Fibroblast of skin of back (primary cell): Measurements from ENCODE around the gene TMPRSS5.
"Not testable (repeated sequence)": the region's sequence is repeated elsewhere in the genome, so short reads cannot be mapped to it uniquely, and the experiment has no call there.

ENCODE experiments used
- DNase-seq: peaks from one replicate; pipeline ENCODE4 v3.0.0-alpha.2; 2013

TMPRSS5 gene

GRCh38 chr11:113697111-113697510, 9.0 kb downstream of the TMPRSS5 start:
- no peak for DNase-seq

GRCh38 chr11:113695207-113695606, 10.9 kb downstream of the TMPRSS5 start:
- no peak for DNase-seq

GRCh38 chr11:113694390-113694789, 11.7 kb downstream of the TMPRSS5 start:
- no peak for DNase-seq

GRCh38 chr11:113693030-113693429, 13.1 kb downstream of the TMPRSS5 start:
- DNase-seq, result no peak

- peak; percentile 79 for DNase-seq
These were observed 15.2 kb downstream of the TMPRSS5 start for GRCh38 chr11:113690619-113691569.

- DNase-seq, result no peak
These were observed 16.1 kb downstream of the TMPRSS5 start for GRCh38 chr11:113689768-113690618.

- DNase-seq, result no peak
These were observed 20.3 kb downstream of the TMPRSS5 start for GRCh38 chr11:113685654-113686359.

GRCh38 chr11:113684496-113684895, 21.6 kb downstream of the TMPRSS5 start:
- DNase-seq, result no peak

- no peak for DNase-seq
These were observed 22.5 kb downstream of the TMPRSS5 start for GRCh38 chr11:113683481-113684046.

- DNase-seq, result peak; percentile 46
These were observed 24.2 kb downstream of the TMPRSS5 start for GRCh38 chr11:113681711-113682413.

GRCh38 chr11:113681282-113681681, 24.8 kb downstream of the TMPRSS5 start:
- DNase-seq, result no peak

- DNase-seq, result no peak
These were observed 28.4 kb downstream of the TMPRSS5 start for GRCh38 chr11:113677685-113678084.

- peak; percentile 62 for DNase-seq
These were observed 30.5 kb downstream of the TMPRSS5 start for GRCh38 chr11:113675565-113675964.

GRCh38 chr11:113675003-113675561, 31.0 kb downstream of the TMPRSS5 start:
- peak; percentile 97 for DNase-seq

GRCh38 chr11:113674397-113674685, 31.8 kb downstream of the TMPRSS5 start:
- DNase-seq, result no peak

GRCh38 chr11:113673550-113674396, 32.3 kb downstream of the TMPRSS5 start:
- peak; percentile 36 for DNase-seq

- DNase-seq, result not testable (repeated sequence)
These were observed 34.2 kb downstream of the TMPRSS5 start for GRCh38 chr11:113671914-113672313.

GRCh38 chr11:113670831-113671215, 35.3 kb downstream of the TMPRSS5 start:
- DNase-seq, result no peak

- no peak for DNase-seq
These were observed 35.8 kb downstream of the TMPRSS5 start for GRCh38 chr11:113670149-113670830.

- no peak for DNase-seq
These were observed 37.9 kb downstream of the TMPRSS5 start for GRCh38 chr11:113668255-113668654.
